ENCODE results near the gene GDPGP1.

Gene GDPGP1

DNA sequence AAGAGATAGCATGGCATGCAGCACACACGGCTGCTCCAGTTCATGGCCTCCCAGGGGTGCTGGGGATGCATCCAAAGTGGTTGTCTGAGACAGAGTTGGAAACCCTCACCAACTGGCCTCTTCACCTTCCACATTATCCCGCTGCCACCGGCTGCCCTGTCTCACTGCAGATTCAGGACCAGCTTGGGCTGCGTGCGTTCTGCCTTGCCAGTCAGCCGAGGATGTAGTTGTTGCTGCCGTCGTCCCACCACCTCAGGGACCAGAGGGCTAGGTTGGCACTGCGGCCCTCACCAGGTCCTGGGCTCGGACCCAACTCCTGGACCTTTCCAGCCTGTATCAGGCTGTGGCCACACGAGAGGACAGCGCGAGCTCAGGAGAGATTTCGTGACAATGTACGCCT is 5.0 kb upstream of the GDPGP1 start:
- TF ChIP-seq, protein P1, sequence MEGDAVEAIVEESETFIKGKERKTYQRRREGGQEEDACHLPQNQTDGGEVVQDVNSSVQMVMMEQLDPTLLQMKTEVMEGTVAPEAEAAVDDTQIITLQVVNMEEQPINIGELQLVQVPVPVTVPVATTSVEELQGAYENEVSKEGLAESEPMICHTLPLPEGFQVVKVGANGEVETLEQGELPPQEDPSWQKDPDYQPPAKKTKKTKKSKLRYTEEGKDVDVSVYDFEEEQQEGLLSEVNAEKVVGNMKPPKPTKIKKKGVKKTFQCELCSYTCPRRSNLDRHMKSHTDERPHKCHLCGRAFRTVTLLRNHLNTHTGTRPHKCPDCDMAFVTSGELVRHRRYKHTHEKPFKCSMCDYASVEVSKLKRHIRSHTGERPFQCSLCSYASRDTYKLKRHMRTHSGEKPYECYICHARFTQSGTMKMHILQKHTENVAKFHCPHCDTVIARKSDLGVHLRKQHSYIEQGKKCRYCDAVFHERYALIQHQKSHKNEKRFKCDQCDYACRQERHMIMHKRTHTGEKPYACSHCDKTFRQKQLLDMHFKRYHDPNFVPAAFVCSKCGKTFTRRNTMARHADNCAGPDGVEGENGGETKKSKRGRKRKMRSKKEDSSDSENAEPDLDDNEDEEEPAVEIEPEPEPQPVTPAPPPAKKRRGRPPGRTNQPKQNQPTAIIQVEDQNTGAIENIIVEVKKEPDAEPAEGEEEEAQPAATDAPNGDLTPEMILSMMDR (IDR thresholded peaks at IDR 0.05; ENCODE audit: low read depth, low read length): no peak
- no peak overlapping the region for H3K4me3 ChIP-seq (ENCODE audit: low read depth, low read length)

DNA sequence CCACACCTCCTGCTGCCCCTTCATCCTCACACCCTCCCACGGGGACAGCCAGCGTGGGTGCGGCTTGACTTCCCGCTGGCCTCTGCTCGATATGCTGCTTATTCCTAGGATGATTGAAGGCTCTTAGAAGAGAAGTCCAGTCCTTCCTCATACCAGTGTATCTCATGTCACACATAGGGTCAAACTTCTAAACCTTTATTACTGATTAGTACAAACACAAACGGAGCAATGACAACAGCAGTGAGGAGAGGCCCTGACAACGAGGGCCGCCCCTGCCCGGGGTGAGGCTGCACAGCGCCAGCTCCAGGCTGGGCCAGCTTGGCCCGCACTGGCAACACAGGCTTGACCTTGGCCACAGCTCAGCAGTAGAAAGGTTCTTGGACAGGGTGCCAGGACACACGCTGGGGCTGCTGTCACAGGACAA is 3.9 kb upstream of the GDPGP1 start:
- no peak overlapping the region for H3K4me3 ChIP-seq (ENCODE audit: low read depth, low read length)
- TF ChIP-seq, protein P1 (IDR thresholded peaks at IDR 0.05; ENCODE audit: low read depth, low read length): no peak

DNA sequence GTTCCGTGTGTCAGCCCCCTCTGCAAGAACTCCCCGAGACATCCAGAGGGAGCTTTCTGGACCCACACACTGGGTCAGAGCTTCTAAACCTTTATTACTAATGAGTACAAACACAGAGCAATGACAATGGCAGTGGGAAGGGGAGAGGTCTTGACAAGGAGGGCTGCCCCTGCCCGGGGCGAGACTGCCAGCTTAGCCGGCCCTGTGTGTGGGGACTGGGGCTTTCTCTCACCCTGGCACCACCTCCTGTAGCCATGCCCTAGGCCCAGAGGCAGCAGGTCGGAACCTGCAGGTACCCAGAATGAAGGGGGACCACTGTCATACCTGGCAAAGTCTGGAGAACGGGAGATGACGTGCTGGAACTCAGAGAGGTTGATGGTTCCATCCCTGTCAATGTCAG is 3.4 kb upstream of the GDPGP1 start:
- H3K4me3 ChIP-seq (ENCODE audit: low read depth, low read length): no peak overlapping the region
- TF ChIP-seq, protein P1 (IDR thresholded peaks at IDR 0.05; ENCODE audit: low read depth, low read length): no peak

DNA sequence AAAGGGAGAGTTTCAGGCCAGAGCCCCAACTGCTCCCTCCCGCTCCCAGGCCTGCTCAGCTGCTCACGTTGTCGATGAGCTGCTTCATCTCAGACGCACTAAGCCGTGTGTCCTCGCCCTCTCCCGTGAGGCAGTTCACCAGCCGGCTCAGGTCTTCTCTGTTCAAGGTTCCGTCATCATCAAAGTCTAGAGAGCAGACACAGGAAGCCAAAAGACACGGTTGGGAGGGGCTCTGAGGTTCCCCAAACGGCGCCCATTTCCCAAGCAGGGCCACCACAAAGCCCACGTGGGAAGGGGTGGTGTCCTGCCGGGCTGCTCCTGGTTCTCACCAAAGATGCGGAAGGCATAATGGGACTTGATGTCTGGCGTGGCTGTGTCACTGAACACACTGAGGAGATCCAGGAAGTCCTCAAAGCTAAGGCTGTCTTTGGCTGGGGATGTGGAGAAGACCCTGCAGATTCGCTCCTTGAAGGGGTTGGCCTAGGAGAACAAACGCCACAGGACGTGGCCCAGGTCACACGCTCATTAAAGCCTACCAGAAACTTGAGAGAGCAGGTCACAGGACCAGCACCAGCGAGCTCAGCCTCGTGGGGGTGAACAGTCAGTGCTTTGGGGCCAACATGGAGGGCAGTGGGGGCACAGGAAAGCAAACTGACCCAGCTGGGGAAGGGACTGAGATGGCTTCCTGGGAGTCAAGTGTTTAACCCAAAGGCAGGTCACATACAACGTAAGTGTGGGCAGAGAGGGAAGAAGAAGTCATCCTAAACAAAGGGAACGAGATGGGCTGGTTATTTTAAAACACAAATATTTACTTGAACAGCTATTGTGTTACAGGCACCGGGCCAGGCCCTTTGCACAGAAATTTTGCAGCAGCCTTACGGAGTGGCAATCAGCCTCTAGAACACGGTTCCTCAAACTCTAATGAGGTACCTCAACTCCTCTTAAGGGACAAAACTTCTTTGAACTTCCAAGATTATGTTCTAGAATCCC is 2.7 kb upstream of the GDPGP1 start:
- H3K4me3 ChIP-seq (ENCODE audit: low read depth, low read length): no peak overlapping the region
- TF ChIP-seq, protein P1 (IDR thresholded peaks at IDR 0.05; ENCODE audit: low read depth, low read length): no peak

DNA sequence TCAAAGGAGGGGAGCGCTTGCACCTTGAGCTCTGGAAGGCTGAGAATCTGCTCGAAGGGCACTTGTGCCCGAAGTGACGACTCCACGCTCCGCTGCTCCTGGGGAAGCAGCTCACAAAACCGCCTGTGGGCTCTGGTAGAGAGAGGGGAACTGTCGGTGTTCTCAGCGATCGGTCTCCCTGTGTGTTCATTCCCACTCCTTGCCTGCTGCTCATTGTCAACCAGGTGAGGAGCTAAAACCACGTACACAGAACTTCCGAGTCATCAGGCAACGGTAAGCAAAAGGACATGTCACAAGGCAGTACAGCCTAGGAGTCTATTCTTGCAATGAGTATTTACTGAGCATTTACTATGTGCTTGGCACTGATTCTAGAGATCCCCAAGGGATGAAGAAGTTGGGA is 1.8 kb upstream of the GDPGP1 start:
- TF ChIP-seq, protein P1 (IDR thresholded peaks at IDR 0.05; ENCODE audit: low read depth, low read length): no peak
- H3K4me3 ChIP-seq (ENCODE audit: low read depth, low read length): peak overlapping the region; percentile 81; the same call in 1 of the 2 replicates

DNA sequence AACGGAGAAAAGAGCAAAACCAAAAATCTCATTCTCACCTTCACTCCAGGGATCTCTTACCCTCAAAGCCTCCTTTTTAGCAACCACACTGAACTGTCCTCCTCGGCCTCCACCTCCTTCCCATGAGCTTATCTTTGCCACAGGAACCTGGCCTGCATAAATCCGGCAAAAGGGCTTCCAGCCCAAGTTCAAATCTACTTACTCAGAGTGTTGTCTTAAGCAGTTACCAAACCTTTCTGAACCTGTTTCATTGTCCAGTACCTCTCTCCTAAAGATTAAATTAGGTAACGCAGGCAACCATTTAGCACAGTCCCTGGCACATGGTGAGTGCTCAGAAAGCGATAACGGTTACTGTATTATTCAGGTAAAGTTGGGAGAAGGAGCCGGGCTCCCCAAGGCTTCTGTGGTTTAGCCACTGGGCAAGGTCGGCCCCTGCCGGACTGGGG is 1.0 kb upstream of the GDPGP1 start:
- peak overlapping the region; percentile 81 for H3K4me3 ChIP-seq (ENCODE audit: low read depth, low read length)
- TF ChIP-seq, protein P1 (IDR thresholded peaks at IDR 0.05; ENCODE audit: low read depth, low read length): peak; percentile 37

Measured in WI38 (cell line).